Endodermal cell (in vitro differentiated cells): ENCODE data around the gene STPG1. TPM values are rescaled to one million over a fixed set of nuclear protein-coding genes. Genes with fewer than 3 reads are reported as not detected.

ENCODE experiments used
- DNase-seq: peaks from one replicate; pipeline ENCODE4 v3.0.0-alpha.2; 2017
- H3K27ac ChIP-seq: 2 replicates; pipeline ENCODE4 v1.5.1; 2013; ENCODE audit warnings: mild to moderate bottlenecking, low read depth, low read length, moderate library complexity
- H3K27me3 ChIP-seq: 2 replicates; pipeline ENCODE4 v1.6.1; 2013; ENCODE audit warnings: mild to moderate bottlenecking, low read length, moderate library complexity; ENCODE audit not compliant: insufficient read depth, control insufficient read depth, poor library complexity, severe bottlenecking
- H3K36me3 ChIP-seq: 2 replicates; pipeline ENCODE4 v1.7.0; 2013; ENCODE audit warnings: mild to moderate bottlenecking, low read length, moderate library complexity; ENCODE audit not compliant: control insufficient read depth, insufficient read depth
- H3K4me1 ChIP-seq: one replicate; pipeline ENCODE4 v1.7.0; 2013; ENCODE audit warnings: low read length; ENCODE audit not compliant: control insufficient read depth, insufficient read depth
- H3K4me3 ChIP-seq: 2 replicates; pipeline ENCODE4 v1.5.1; 2013; ENCODE audit warnings: mild to moderate bottlenecking, low read length, moderate library complexity
- H3K9ac ChIP-seq: 2 replicates; pipeline ENCODE4 v1.6.1; 2013; ENCODE audit warnings: mild to moderate bottlenecking, low read length, moderate library complexity; ENCODE audit not compliant: poor library complexity, severe bottlenecking; ENCODE audit errors: extremely low read depth
- H3K9me3 ChIP-seq: 2 replicates; pipeline ENCODE4 v1.6.1; 2013; ENCODE audit warnings: mild to moderate bottlenecking, low read length, moderate library complexity; ENCODE audit not compliant: control insufficient read depth
- H3K27ac Mint-ChIP-seq: 2 replicates; pipeline ENCODE4 v1.8.0; 2020; ENCODE audit warnings: mixed read lengths
- H3K27me3 Mint-ChIP-seq: 2 replicates; pipeline ENCODE4 v1.8.0; 2021; ENCODE audit warnings: mild to moderate bottlenecking, mixed read lengths; ENCODE audit not compliant: insufficient read depth
- H3K36me3 Mint-ChIP-seq: 2 replicates; pipeline ENCODE4 v1.8.0; 2020; ENCODE audit warnings: low read depth, mixed read lengths
- H3K4me1 Mint-ChIP-seq: 2 replicates; pipeline ENCODE4 v1.8.0; 2020; ENCODE audit warnings: mixed read lengths
- H3K4me3 Mint-ChIP-seq: 2 replicates; pipeline ENCODE4 v1.8.0; 2020; ENCODE audit warnings: mild to moderate bottlenecking, moderate library complexity, mixed read lengths
- H3K9me3 Mint-ChIP-seq: 2 replicates; pipeline ENCODE4 v1.8.0; 2020; ENCODE audit warnings: mild to moderate bottlenecking, mixed read lengths
- CTCF ChIP-seq: fragments of 200-600 bp; sonication (generic); conservative IDR thresholded peaks from 2 replicates; pipeline ENCODE4 v1.5.0; 2021; ENCODE audit warnings: antibody characterized with exemption, mild to moderate bottlenecking
- WGBS, 2 experiments: methylation state at CpG; one replicate each; pipeline versions ENCODE4 v1.1.5 to v1.1.7; 2013; ENCODE audit warnings: missing lambda C conversion rate in 2 of 2, mixed read lengths in 1 of 2; ENCODE audit not compliant: insufficient coverage in 1 of 2, insufficient read length in 1 of 2; 5-methylcytosine and 5-hydroxymethylcytosine counted together
- total RNA-seq, 2 donors: library from RNA; stranded (reverse); fragmentation: NEBNext Ultra II Directional in 1 of 2; extraction: Animal tissue kit (Norgen Biotek cat#: 25700) in 1 of 2; gene quantifications; 2 replicates in 1 of 2; 3 replicates in 1 of 2; pipeline ENCODE4 v1.2.1, GENCODE V29; 2021

Gene STPG1
- total RNA-seq, 2 donors from 2014 or later: 16.6 to 16.9 TPM

GRCh38 chr1:24388331-24388885 is 25.2 kb downstream of the STPG1 start:
- Mint-ChIP-seq H3K4me3 (no peak overlapping the region), H3K27me3 (no peaks in the 10 kb centered on the region), H3K4me1 (peaks cover 10% of the 10 kb centered on the region), H3K27ac (no peak overlapping the region), H3K36me3 (peaks cover 23% of the 10 kb centered on the region), H3K9me3 (peaks cover 2% of the 10 kb centered on the region)
- H3K36me3 ChIP-seq: peaks cover 7% of the 10 kb centered on the region
- no peaks in the 10 kb centered on the region for H3K4me1 ChIP-seq
- H3K4me3 ChIP-seq: no peak overlapping the region
- WGBS, 2 experiments: 92 to 94% methylated on average over 5 to 8 of the region's 8 CpGs
- TF ChIP-seq CTCF: no peak
- no peaks in the 10 kb centered on the region for H3K27me3 ChIP-seq
- DNase-seq: no peak
- H3K27ac ChIP-seq: no peak overlapping the region
- no peaks in the 10 kb centered on the region for H3K9me3 ChIP-seq
- H3K9ac ChIP-seq: no peak overlapping the region

- Histone ChIP-seq H3K4me3 (no peak overlapping the region), H3K27ac (no peak overlapping the region), H3K4me1 (no peaks in the 10 kb centered on the region), H3K9me3 (no peaks in the 10 kb centered on the region), H3K27me3 (no peaks in the 10 kb centered on the region), H3K9ac (no peak overlapping the region), H3K36me3 (peaks cover 10% of the 10 kb centered on the region)
- Mint-ChIP-seq H3K27me3 (no peaks in the 10 kb centered on the region), H3K9me3 (peaks cover 2% of the 10 kb centered on the region), H3K27ac (no peak overlapping the region), H3K36me3 (peaks cover 27% of the 10 kb centered on the region), H3K4me3 (no peak overlapping the region), H3K4me1 (peaks cover 10% of the 10 kb centered on the region)
- WGBS, 2 experiments: 90% methylated on average over 1 of the region's 1 CpG; no CpG with 5 or more reads in 1 of the 2 experiments
- DNase-seq: no peak
- TF ChIP-seq CTCF: no peak
Observed at GRCh38 chr1:24387636-24388175, 25.9 kb downstream of the STPG1 start.

- H3K27ac Mint-ChIP-seq: no peak overlapping the region
Observed at GRCh38 chr1:24386931-24387330, 26.7 kb downstream of the STPG1 start.

More at GRCh38 chr1:24386931-24387330, 26.7 kb downstream of the STPG1 start:
- Histone ChIP-seq H3K9me3 (no peaks in the 10 kb centered on the region), H3K36me3 (peaks cover 10% of the 10 kb centered on the region), H3K4me1 (no peaks in the 10 kb centered on the region), H3K4me3 (no peak overlapping the region), H3K9ac (no peak overlapping the region), H3K27me3 (no peaks in the 10 kb centered on the region), H3K27ac (no peak overlapping the region)
- H3K36me3 Mint-ChIP-seq: peaks cover 35% of the 10 kb centered on the region
- 92 to 98% methylated on average over 7 to 11 of the region's 11 CpGs for WGBS, 2 experiments
- H3K4me3 Mint-ChIP-seq: no peak overlapping the region
- H3K27me3 Mint-ChIP-seq: no peaks in the 10 kb centered on the region
- peaks cover 2% of the 10 kb centered on the region for H3K9me3 Mint-ChIP-seq
- no peak for TF ChIP-seq CTCF
- H3K4me1 Mint-ChIP-seq: peaks cover 10% of the 10 kb centered on the region
- no peak for DNase-seq
